GM12878 (cell line): ENCODE results near the gene TFAM. TPM values are rescaled to one million over a fixed set of nuclear protein-coding genes. Genes with fewer than 3 reads are reported as not detected.

Source experiments
- ATAC-seq: fragments of 200-7000 bp; cut with Tn5 transposase; 3 replicates; pipeline ENCODE4 v1.9.1; 2020; ENCODE audit warnings: mild to moderate bottlenecking, moderate library complexity
- BruUV-seq: library from RNA; stranded (reverse); fragments of 400-500 nt; replicated peaks from 2 replicates; lab custom pipeline; 2021; lab: Mats Ljungman, UMichigan
- CTCF ChIA-PET: fragments of 300-600 bp; sonication (Branson Sonifier 250); formaldehyde crosslinking; extraction: SDS; loops from one replicate; lab custom pipeline; 2021; ENCODE audit warnings: inconsistent platforms; lab: Yijun Ruan, JAX
- POLR2A ChIA-PET: fragments of 350-600 bp; formaldehyde crosslinking; extraction: SDS; loops from one replicate; lab custom pipeline; 2021; ENCODE audit warnings: inconsistent platforms; lab: Charles Lee
- RAD21 ChIA-PET: fragments of 300-600 bp; sonication (Branson Sonifier 250); formaldehyde crosslinking; loops from one replicate; lab custom pipeline; 2023; ENCODE audit warnings: antibody characterized with exemption; ENCODE audit not compliant: unreplicated experiment; lab: Charles Lee
- SMC1A ChIA-PET: fragments of 300-600 bp; sonication (Branson Sonifier 250); formaldehyde crosslinking; loops from one replicate; lab custom pipeline; 2023; ENCODE audit not compliant: unreplicated experiment, uncharacterized antibody; lab: Charles Lee
- DNase-seq: peaks from one replicate; pipeline ENCODE4 v3.0.0-alpha.2; 2011; ENCODE audit warnings: low read depth, low spot score
- FAIRE-seq: peaks from 3 replicates; lab custom pipeline; 2011; peaks lifted over from hg19 to GRCh38; lab: Jason Lieb, UNC
- H2AFZ ChIP-seq: 2 replicates; pipeline ENCODE4 v1.6.0; 2011; ENCODE audit warnings: low read depth, low read length, control low read depth; ENCODE audit not compliant: control insufficient read depth
- H3K27ac ChIP-seq: 2 replicates; pipeline ENCODE4 v1.5.1; 2011; ENCODE audit warnings: control low read depth; ENCODE audit not compliant: control insufficient read depth, insufficient read depth
- H3K27me3 ChIP-seq, 2 experiments: replicated peaks in 1 of 2; 2 replicates each; pipeline versions ENCODE4 v1.6.0 to v1.6.1; 2011; ENCODE audit warnings: low read length in 1 of 2; ENCODE audit not compliant: control insufficient read depth in 2 of 2, insufficient read depth in 2 of 2
- H3K36me3 ChIP-seq, 2 experiments: 2 replicates each; pipeline ENCODE4 v1.5.1; 2011; ENCODE audit warnings: low read length in 1 of 2; ENCODE audit not compliant: control insufficient read depth in 2 of 2, insufficient read depth in 2 of 2
- H3K4me1 ChIP-seq: 2 replicates; pipeline ENCODE4 v1.6.1; 2011; ENCODE audit warnings: mild to moderate bottlenecking, low read length, moderate library complexity, mixed read lengths; ENCODE audit not compliant: control insufficient read depth, insufficient read depth
- H3K4me2 ChIP-seq: 2 replicates; pipeline ENCODE4 v1.6.0; 2011; ENCODE audit warnings: control low read depth; ENCODE audit not compliant: control insufficient read depth, insufficient read depth
- H3K4me3 ChIP-seq: fragments of 200-600 bp; sonication (generic); 2 replicates; pipeline ENCODE4 v1.5.1; 2016
- H3K79me2 ChIP-seq: 2 replicates; pipeline ENCODE4 v1.6.0; 2011; ENCODE audit warnings: low read length; ENCODE audit not compliant: control insufficient read depth, insufficient read depth
- H3K9ac ChIP-seq: 2 replicates; pipeline ENCODE4 v1.8.0; 2011; ENCODE audit warnings: low read length, control low read depth, mixed read lengths; ENCODE audit not compliant: control insufficient read depth, insufficient read depth
- H3K9me3 ChIP-seq: replicated peaks from 3 replicates; pipeline ENCODE4 v1.5.1; 2011; ENCODE audit warnings: mild to moderate bottlenecking, low read length; ENCODE audit not compliant: control insufficient read depth, insufficient read depth
- H4K20me1 ChIP-seq: 2 replicates; pipeline ENCODE4 v1.6.0; 2011; ENCODE audit not compliant: control insufficient read depth, insufficient read depth
- CBX3 ChIP-seq: fragments of 200-600 bp; sonication (generic); IDR thresholded peaks from 2 replicates; pipeline ENCODE4 v1.6.1; 2016; ENCODE audit warnings: low read depth, borderline replicate concordance
- CHD1 ChIP-seq: IDR thresholded peaks from 2 replicates; pipeline ENCODE4 v1.6.1; 2012; ENCODE audit warnings: low read depth, low read length, improper control_type of control experiment
- ESRRA ChIP-seq: IDR thresholded peaks from 2 replicates; pipeline ENCODE4 v1.6.1; 2012; ENCODE audit warnings: mild to moderate bottlenecking, low read length, improper control_type of control experiment
- HDGF ChIP-seq: fragments of 450-650 bp; IDR thresholded peaks from 2 replicates; pipeline ENCODE4 v1.6.1; 2016; ENCODE audit warnings: antibody characterized with exemption
- LARP7 ChIP-seq: fragments of 450-650 bp; IDR thresholded peaks from 2 replicates; pipeline ENCODE4 v1.6.1; 2017; ENCODE audit warnings: mild to moderate bottlenecking
- MAX ChIP-seq: IDR thresholded peaks from 2 replicates; pipeline ENCODE4 v1.6.1; 2012; ENCODE audit warnings: low read depth, low read length, improper control_type of control experiment
- NBN ChIP-seq: fragments of 450-650 bp; IDR thresholded peaks from 2 replicates; pipeline ENCODE4 v1.6.1; 2016
- NFYA ChIP-seq: IDR thresholded peaks from 2 replicates; pipeline ENCODE4 v1.6.1; 2011; ENCODE audit warnings: low read depth, mild to moderate bottlenecking, low read length, improper control_type of control experiment, borderline replicate concordance
- NFYB ChIP-seq: IDR thresholded peaks from 2 replicates; pipeline ENCODE4 v1.6.1; 2011; ENCODE audit warnings: low read depth, mild to moderate bottlenecking, low read length, improper control_type of control experiment, moderate library complexity; ENCODE audit not compliant: insufficient read depth
- SIX5 ChIP-seq: IDR thresholded peaks from 2 replicates; pipeline ENCODE4 v1.6.1; 2011; ENCODE audit warnings: mild to moderate bottlenecking, low read depth, low read length, moderate library complexity; ENCODE audit not compliant: severe bottlenecking
- SMAD5 ChIP-seq: IDR thresholded peaks from 2 replicates; pipeline ENCODE4 v1.6.1; 2016; ENCODE audit warnings: antibody characterized with exemption, low read depth
- SUZ12 ChIP-seq: fragments of 200-600 bp; sonication (generic); IDR thresholded peaks from one replicate; pipeline ENCODE4 v1.6.1; 2018; ENCODE audit warnings: antibody characterized with exemption, mild to moderate bottlenecking; ENCODE audit not compliant: unreplicated experiment
- TARDBP ChIP-seq: IDR thresholded peaks from 2 replicates; pipeline ENCODE4 v1.6.1; 2016; ENCODE audit warnings: borderline replicate concordance
- TCF7 ChIP-seq: IDR thresholded peaks from 2 replicates; pipeline ENCODE4 v1.6.1; 2014; ENCODE audit warnings: antibody characterized with exemption, borderline replicate concordance
- YY1 ChIP-seq: IDR thresholded peaks from 2 replicates; pipeline ENCODE4 v1.6.1; 2011; ENCODE audit warnings: low read depth, mild to moderate bottlenecking, low read length
- ZNF274 ChIP-seq: IDR thresholded peaks from one replicate; pipeline ENCODE4 v1.8.0; 2011; ENCODE audit not compliant: insufficient read length, insufficient read depth
- ZNF592 ChIP-seq: fragments of 450-650 bp; IDR thresholded peaks from 2 replicates; pipeline ENCODE4 v1.6.1; 2017; ENCODE audit warnings: mild to moderate bottlenecking, moderate library complexity
- ZNF687 ChIP-seq: fragments of 450-650 bp; IDR thresholded peaks from 2 replicates; pipeline ENCODE4 v1.6.1; 2017; ENCODE audit warnings: mild to moderate bottlenecking, moderate library complexity
- WGBS: methylation state at CpG from one replicate; pipeline ENCODE4 v1.1.6; 2016; ENCODE audit warnings: low lambda C conversion rate; ENCODE audit not compliant: insufficient replicate concordance, insufficient coverage; ENCODE audit errors: missing lambda C conversion rate; 5-methylcytosine and 5-hydroxymethylcytosine counted together
- in situ Hi-C: fragments of 300-500 bp; cut with MboI; formaldehyde crosslinking; loops from 9 replicates; pipeline ENCODE4 v1.14.3; 2018; ENCODE audit warnings: mixed read lengths
- intact Hi-C: fragments of 100-400 bp; cut with micrococcal nuclease; formaldehyde crosslinking; loops from one replicate; pipeline ENCODE4 v1.14.2; 2022; ENCODE audit not compliant: unreplicated experiment
- polyA plus RNA-seq, 11 experiments: library from polyadenylated mRNA; depleted of rRNA in 4 of 11; unstranded in 6 of 11; stranded (reverse) in 5 of 11; fragments of >200 nt; fragmentation: Nextera tagmentation in 4 of 11; fragmentation: Illumina TruSeq in 1 of 11; extraction: Ambion mirVana in 4 of 11; extraction: Trizol in 1 of 11; gene quantifications; 1 replicate in 1 of 11; 2 replicates in 10 of 11; pipeline versions ENCODE4 v1.2.1 to v1.2.3, GENCODE V29; 2011 to 2016; ENCODE audit warnings: inconsistent platforms in 2 of 11, missing spikeins in 2 of 11, low read depth in 1 of 11
- total RNA-seq, 4 experiments: library from RNA; depleted of rRNA in 3 of 4; stranded (reverse); fragments of >200 nt in 3 of 4; fragmentation: Illumina TruSeq in 1 of 4; extraction: Trizol in 1 of 4; gene quantifications; 2 replicates each; pipeline versions ENCODE4 v1.2.1 to v1.2.3, GENCODE V29; 2013 to 2021

Gene TFAM
- total and polyA plus RNA-seq, 10 of the 15 experiments (the other 5 are each of a cell fraction or from before 2014, with no cell fraction given), result 44.9 to 135 (median 93.3) TPM

GRCh38 chr10:58397830-58398229, 12.6 kb downstream of the TFAM start:
- Histone ChIP-seq H3K79me2 (no peaks in the 10 kb centered on the region), H3K4me1 (no peaks in the 10 kb centered on the region), H3K27ac (no peak overlapping the region), H2AFZ (no peak overlapping the region), H3K27me3 (no peaks in the 10 kb centered on the region), H3K4me2 (no peak overlapping the region), H4K20me1 (no peaks in the 10 kb centered on the region), H3K9ac (no peak overlapping the region), H3K36me3 (peaks cover 0 to 16% of the 10 kb centered on the region in 2 experiments), H3K4me3 (no peak overlapping the region), H3K9me3 (no peaks in the 10 kb centered on the region)
- SMC1A ChIA-PET, result interaction anchor here (0.9 to 2.3 kb wide), 4 partner anchors 13 to 225 kb away, joined by 3 to 4 read pairs (median 3); partner anchors contain the start of gene TFAM
- RAD21 ChIA-PET, result interaction anchor here (0.7 to 1.2 kb wide), 2 partner anchors 98 to 245 kb away, joined by 3 read pairs; no protein-coding TSS in a partner anchor
- DNase-seq (no peak), ATAC-seq (no peak), FAIRE-seq (no peak)
- no peak for TF ChIP-seq LARP7
- TF ChIP-seq CHD1, result no peak
- TF ChIP-seq YY1, result no peak
- TF ChIP-seq MAX, result no peak
- no peak for TF ChIP-seq NBN
- TF ChIP-seq HDGF, result no peak
- TF ChIP-seq NFYA, result no peak
- no peak for TF ChIP-seq SIX5
- no peak for TF ChIP-seq CBX3
- TF ChIP-seq NFYB, result no peak
- TF ChIP-seq SUZ12, result no peak
- no peak for TF ChIP-seq SMAD5
- TF ChIP-seq ZNF592, result no peak
- TF ChIP-seq TARDBP, result no peak
- no peak for TF ChIP-seq ZNF687
- no peak for TF ChIP-seq ZNF274
- no peak for TF ChIP-seq ESRRA
- no peak for TF ChIP-seq TCF7
- BruUV-seq, result no TSS peak
- POLR2A ChIA-PET, result no interaction called here
- CTCF ChIA-PET, result interaction anchor here (0.7 kb wide), 1 partner anchor 23 kb away, joined by 3 read pairs; no protein-coding TSS in a partner anchor
- intact Hi-C loops (no loop called here), in situ Hi-C loops (no loop called here)
- 97% methylated on average over 3 of the region's 3 CpGs for WGBS
